Fibroblast of lung (primary cell): ENCODE measurements around the gene GRK1.

Source experiments
- EZH2 ChIP-seq: IDR thresholded peaks from 2 replicates; pipeline ENCODE4 v1.5.1; 2012; ENCODE audit warnings: low read length, control low read depth, mild to moderate bottlenecking; ENCODE audit errors: missing control alignments
- TF ChIP-seq, protein P1 (sequence below), 2 donors: IDR thresholded peaks in 1 of 2; conservative IDR thresholded peaks in 1 of 2; 1 replicate in 1 of 2; 2 replicates in 1 of 2; pipeline ENCODE4 v1.5.1; 2011 to 2012; ENCODE audit warnings: low read length in 2 of 2, control low read depth in 1 of 2, inconsistent platforms in 1 of 2, low read depth in 1 of 2, mild to moderate bottlenecking in 1 of 2

DNA sequence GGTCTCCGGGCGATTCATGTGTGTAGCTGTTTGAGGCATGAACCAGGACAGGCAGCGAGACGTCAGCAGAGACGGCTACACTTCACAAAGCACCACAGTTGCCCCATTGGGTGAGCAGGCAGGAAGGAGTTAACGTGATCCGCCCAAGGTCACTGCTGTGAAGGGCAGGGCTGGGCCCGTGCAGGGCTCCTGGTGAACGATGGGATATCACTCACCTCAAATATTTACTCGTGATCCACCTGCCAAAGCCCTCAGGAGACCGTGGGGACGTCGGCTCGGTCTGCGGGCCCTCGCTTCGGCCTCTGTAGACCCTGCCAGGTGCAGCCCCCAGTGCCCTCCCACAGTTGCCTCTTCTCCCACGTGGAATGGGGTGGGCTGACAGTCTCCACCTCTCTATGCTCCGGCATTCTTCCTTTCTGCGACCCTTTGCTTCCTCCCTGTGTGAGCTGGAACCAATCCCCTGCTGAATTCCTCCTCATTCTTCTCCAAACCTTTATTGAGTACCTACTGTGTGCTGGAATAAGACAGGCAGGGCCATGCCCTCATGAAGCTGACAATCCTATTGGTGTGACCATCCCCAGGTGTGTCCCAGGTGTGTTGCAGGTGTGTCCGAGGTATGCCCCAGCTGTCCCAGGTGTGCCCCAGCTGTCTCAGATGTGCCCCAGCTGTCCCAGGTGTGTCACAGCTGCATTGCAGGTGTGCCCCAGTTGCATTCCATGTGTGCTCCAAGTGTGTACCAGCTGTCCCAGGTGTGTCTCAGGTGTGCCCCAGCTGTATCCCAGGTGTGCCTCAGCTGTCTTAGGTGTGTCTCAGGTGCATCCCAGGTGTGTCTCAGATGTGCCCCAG is 2.0 kb upstream of the GRK1 start:
- TF ChIP-seq, protein P1, sequence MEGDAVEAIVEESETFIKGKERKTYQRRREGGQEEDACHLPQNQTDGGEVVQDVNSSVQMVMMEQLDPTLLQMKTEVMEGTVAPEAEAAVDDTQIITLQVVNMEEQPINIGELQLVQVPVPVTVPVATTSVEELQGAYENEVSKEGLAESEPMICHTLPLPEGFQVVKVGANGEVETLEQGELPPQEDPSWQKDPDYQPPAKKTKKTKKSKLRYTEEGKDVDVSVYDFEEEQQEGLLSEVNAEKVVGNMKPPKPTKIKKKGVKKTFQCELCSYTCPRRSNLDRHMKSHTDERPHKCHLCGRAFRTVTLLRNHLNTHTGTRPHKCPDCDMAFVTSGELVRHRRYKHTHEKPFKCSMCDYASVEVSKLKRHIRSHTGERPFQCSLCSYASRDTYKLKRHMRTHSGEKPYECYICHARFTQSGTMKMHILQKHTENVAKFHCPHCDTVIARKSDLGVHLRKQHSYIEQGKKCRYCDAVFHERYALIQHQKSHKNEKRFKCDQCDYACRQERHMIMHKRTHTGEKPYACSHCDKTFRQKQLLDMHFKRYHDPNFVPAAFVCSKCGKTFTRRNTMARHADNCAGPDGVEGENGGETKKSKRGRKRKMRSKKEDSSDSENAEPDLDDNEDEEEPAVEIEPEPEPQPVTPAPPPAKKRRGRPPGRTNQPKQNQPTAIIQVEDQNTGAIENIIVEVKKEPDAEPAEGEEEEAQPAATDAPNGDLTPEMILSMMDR (conservative IDR thresholded peaks at IDR 0.05 in 1 of 2, IDR thresholded peaks at IDR 0.05 in 1 of 2; ENCODE audit: low read depth in 1 of 2, low read length in 2 of 2), result no peak
- TF ChIP-seq EZH2, result no peak
